HG03342 (cell line): Measurements from ENCODE around the gene DAPK1.
A peak's percentile ranks its signal among the peaks of the same experiment; 100 is the strongest.

Experiments used
- ATAC-seq: cut with Tn5 transposase; IDR thresholded peaks from one replicate; pipeline ENCODE4 v1.9.1; 2021; ENCODE audit warnings: mild to moderate bottlenecking, moderate library complexity; ENCODE audit not compliant: unreplicated experiment

Gene DAPK1

GRCh38 chr9:87661241-87661640, 163.6 kb downstream of the DAPK1 start:
- no peak for ATAC-seq

- peak; percentile 70 for ATAC-seq
These were observed 165.3 kb downstream of the DAPK1 start for GRCh38 chr9:87662808-87663528.

GRCh38 chr9:87663556-87663955, 165.9 kb downstream of the DAPK1 start:
- no peak for ATAC-seq

GRCh38 chr9:87664153-87665060, 166.7 kb downstream of the DAPK1 start:
- no peak for ATAC-seq

GRCh38 chr9:87665505-87665904, 167.8 kb downstream of the DAPK1 start:
- no peak for ATAC-seq

- no peak for ATAC-seq
These were observed 169.6 kb downstream of the DAPK1 start for GRCh38 chr9:87667164-87667738.

- no peak for ATAC-seq
These were observed 170.6 kb downstream of the DAPK1 start for GRCh38 chr9:87668222-87668621.

- no peak for ATAC-seq
These were observed 171.1 kb downstream of the DAPK1 start for GRCh38 chr9:87668722-87669121.

- no peak for ATAC-seq
These were observed 173.1 kb downstream of the DAPK1 start for GRCh38 chr9:87670572-87671264.

GRCh38 chr9:87671478-87671877, 173.8 kb downstream of the DAPK1 start:
- ATAC-seq = no peak

- ATAC-seq = no peak
These were observed 174.3 kb downstream of the DAPK1 start for GRCh38 chr9:87671925-87672324.

- no peak for ATAC-seq
These were observed 174.9 kb downstream of the DAPK1 start for GRCh38 chr9:87672586-87672985.

- no peak for ATAC-seq
These were observed 175.9 kb downstream of the DAPK1 start for GRCh38 chr9:87673446-87674120.

- no peak for ATAC-seq
These were observed 177.1 kb downstream of the DAPK1 start for GRCh38 chr9:87674565-87675299.

GRCh38 chr9:87675906-87676515, 178.3 kb downstream of the DAPK1 start:
- ATAC-seq = no peak

- ATAC-seq = no peak
These were observed 179.5 kb downstream of the DAPK1 start for GRCh38 chr9:87676976-87677775.

- no peak for ATAC-seq
These were observed 180.3 kb downstream of the DAPK1 start for GRCh38 chr9:87677776-87678587.
